B cell (primary cell): ENCODE data around the gene TUBB2A. TPM values are rescaled to one million over a fixed set of nuclear protein-coding genes. Genes with fewer than 3 reads are reported as not detected.

Source experiments
- ATAC-seq: fragments of 200-7000 bp; cut with Tn5 transposase; one replicate; pipeline ENCODE4 v1.10.0; 2021; ENCODE audit warnings: low read depth, mild to moderate bottlenecking, moderate number of reproducible peaks, moderate library complexity
- CTCF ChIA-PET: fragments of 350-600 bp; sonication (Branson Sonifier 250); formaldehyde crosslinking; loops from one replicate; lab custom pipeline; 2021; ENCODE audit warnings: antibody characterized with exemption, inconsistent platforms; lab: Charles Lee
- POLR2A ChIA-PET: fragments of 350-600 bp; sonication (Branson Sonifier 250); formaldehyde crosslinking; loops from one replicate; lab custom pipeline; 2021; ENCODE audit warnings: antibody characterized with exemption; lab: Charles Lee
- DNase-seq: peaks from one replicate; pipeline ENCODE4 v3.0.0; 2013
- H2AFZ ChIP-seq: 2 replicates; pipeline ENCODE4 v1.6.1; 2012; ENCODE audit warnings: mild to moderate bottlenecking, low read depth, low read length; ENCODE audit not compliant: insufficient read depth, poor library complexity, severe bottlenecking
- H3K27ac ChIP-seq, 2 donors: 1 replicate in 1 of 2; 2 replicates in 1 of 2; pipeline ENCODE4 v1.5.1; 2012 to 2013; ENCODE audit warnings: low read length in 2 of 2, mild to moderate bottlenecking in 2 of 2, moderate library complexity in 1 of 2
- H3K27me3 ChIP-seq, 4 experiments: fragments of 200-600 bp in 1 of 4; sonication (generic) in 1 of 4; replicated peaks in 1 of 4; 1 replicate in 2 of 4; 2 replicates in 2 of 4; pipeline versions ENCODE4 v1.6.1 to v1.7.0; 2013 to 2016; ENCODE audit warnings: low read length in 3 of 4, mild to moderate bottlenecking in 2 of 4, mixed read lengths in 1 of 4, moderate library complexity in 1 of 4; ENCODE audit not compliant: insufficient read depth in 4 of 4, control insufficient read depth in 3 of 4; ENCODE audit errors: control extremely low read depth in 1 of 4
- H3K36me3 ChIP-seq, 2 experiments: replicated peaks in 1 of 2; 1 replicate in 1 of 2; 2 replicates in 1 of 2; pipeline versions ENCODE4 v1.6.1 to v1.7.1; 2013; ENCODE audit warnings: low read length in 1 of 2; ENCODE audit not compliant: insufficient read depth in 2 of 2, control insufficient read depth in 1 of 2; ENCODE audit errors: control extremely low read depth in 1 of 2, extremely low read depth in 1 of 2
- H3K4me1 ChIP-seq, 2 donors: fragments of 200-600 bp in 1 of 2; sonication (generic) in 1 of 2; 1 replicate in 1 of 2; 2 replicates in 1 of 2; pipeline versions ENCODE4 v1.5.1 to v1.6.1; 2013 to 2017; ENCODE audit warnings: low read length in 2 of 2; ENCODE audit not compliant: control insufficient read depth in 2 of 2, insufficient read depth in 2 of 2
- H3K4me2 ChIP-seq: replicated peaks from 2 replicates; pipeline ENCODE3; 2012; ENCODE audit warnings: mild to moderate bottlenecking, low read depth, low read length; ENCODE audit not compliant: poor library complexity, severe bottlenecking
- H3K4me3 ChIP-seq, 5 experiments: fragments of 200-600 bp in 1 of 5; sonication (generic) in 1 of 5; 1 replicate in 3 of 5; 2 replicates in 2 of 5; pipeline versions ENCODE4 v1.5.1 to v1.7.0; 2011 to 2016; ENCODE audit warnings: low read length in 4 of 5, mild to moderate bottlenecking in 4 of 5, low read depth in 2 of 5, control low read depth in 1 of 5, moderate library complexity in 1 of 5; ENCODE audit not compliant: insufficient read depth in 1 of 5; ENCODE audit errors: control extremely low read depth in 1 of 5, extremely low read depth in 1 of 5
- H3K79me2 ChIP-seq: fragments of 200-600 bp; sonication (generic); one replicate; pipeline ENCODE4 v1.6.0; 2016; ENCODE audit warnings: low read length; ENCODE audit not compliant: control insufficient read depth, insufficient read depth
- H3K9ac ChIP-seq: fragments of 200-600 bp; sonication (generic); 2 replicates; pipeline ENCODE4 v1.6.1; 2017; ENCODE audit warnings: mild to moderate bottlenecking, low read length, moderate library complexity
- H3K9me3 ChIP-seq, 3 donors: one replicate each; pipeline versions ENCODE4 v1.6.1 to v1.7.1; 2013; ENCODE audit warnings: low read length in 2 of 3; ENCODE audit not compliant: control insufficient read depth in 2 of 3, insufficient read depth in 1 of 3; ENCODE audit errors: control extremely low read depth in 1 of 3
- H4K20me1 ChIP-seq: 2 replicates; pipeline ENCODE4 v1.6.0; 2012; ENCODE audit warnings: mild to moderate bottlenecking, low read length; ENCODE audit not compliant: insufficient read depth, control insufficient read depth, poor library complexity, severe bottlenecking
- H3K27ac Mint-ChIP-seq: one replicate; pipeline ENCODE4 v1.8.0; 2021; ENCODE audit warnings: mixed read lengths
- H3K27me3 Mint-ChIP-seq: one replicate; pipeline ENCODE4 v1.8.0; 2021; ENCODE audit warnings: mixed read lengths
- H3K4me1 Mint-ChIP-seq: one replicate; pipeline ENCODE4 v1.8.0; 2021; ENCODE audit warnings: mixed read lengths
- H3K4me3 Mint-ChIP-seq: one replicate; pipeline ENCODE4 v1.8.0; 2021; ENCODE audit warnings: mixed read lengths
- H3K9me3 Mint-ChIP-seq: one replicate; pipeline ENCODE4 v1.8.0; 2022; ENCODE audit warnings: mixed read lengths; ENCODE audit not compliant: insufficient read depth
- EZH2 ChIP-seq: IDR thresholded peaks from 2 replicates; pipeline ENCODE4 v1.6.1; 2012; ENCODE audit warnings: borderline replicate concordance, low read depth, mild to moderate bottlenecking, moderate library complexity, low read length; ENCODE audit not compliant: insufficient read depth, poor library complexity, severe bottlenecking
- WGBS: methylation state at CpG from one replicate; pipeline ENCODE4 v1.1.5; 2013; ENCODE audit warnings: missing lambda C conversion rate; ENCODE audit not compliant: insufficient coverage; 5-methylcytosine and 5-hydroxymethylcytosine counted together
- intact Hi-C: fragments of 100-400 bp; cut with micrococcal nuclease; formaldehyde crosslinking; loops from one replicate; pipeline ENCODE4 v1.10.0; 2022
- polyA plus RNA-seq: library from polyadenylated mRNA; depleted of rRNA; stranded (reverse); fragments of >200 nt; gene quantifications from 2 replicates; pipeline ENCODE4 v1.2.3, GENCODE V29; 2012
- total RNA-seq, 2 donors: library from RNA; stranded (reverse); fragments of 120-200 nt in 1 of 2; gene quantifications; 1 replicate in 1 of 2; 2 replicates in 1 of 2; pipeline versions ENCODE4 v1.2.3 to v1.2.4, GENCODE V29; 2013 to 2022
- TF ChIP-seq, protein P1 (sequence below): fragments of 200-600 bp; IDR thresholded peaks from one replicate; pipeline ENCODE4 v1.8.0; 2022; ENCODE audit warnings: antibody characterized with exemption, mild to moderate bottlenecking

TUBB2A gene
- total and polyA plus RNA-seq, 2 donors (not counting 1 experiment from before 2014, with no cell fraction given), result 4.2 to 146 TPM

DNA sequence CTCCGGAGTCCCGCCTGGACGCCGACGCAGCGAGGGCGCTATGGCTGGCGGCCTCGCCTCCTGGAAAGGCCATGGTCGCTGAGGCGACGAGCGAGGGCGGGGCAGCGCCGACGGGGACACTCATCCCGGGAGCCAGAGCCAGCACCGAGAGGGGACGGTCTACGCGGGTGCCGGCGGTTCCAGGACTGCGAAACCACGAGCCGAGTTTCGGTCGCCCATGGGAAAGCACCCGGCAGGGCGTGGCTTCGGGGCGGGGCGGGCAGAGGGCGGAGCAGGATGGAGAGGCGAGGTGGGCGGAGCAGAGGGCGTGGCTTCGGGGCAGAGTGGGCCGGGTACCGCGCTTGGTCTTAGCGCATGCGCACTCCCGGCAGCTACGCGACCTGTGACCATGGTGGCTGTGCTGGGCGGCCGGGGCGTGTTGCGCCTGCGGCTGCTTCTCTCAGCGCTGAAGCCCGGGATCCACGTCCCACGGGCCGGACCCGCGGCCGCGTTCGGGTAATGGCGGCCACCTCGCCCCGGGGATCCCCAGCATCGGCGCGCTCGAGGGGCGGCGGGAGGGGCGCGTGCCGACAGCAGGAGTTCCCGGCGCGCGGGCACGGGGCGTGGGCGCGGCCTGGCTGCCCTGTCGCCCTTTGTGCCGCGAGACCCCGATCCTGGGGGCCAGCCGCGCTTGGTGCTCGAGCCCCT lies 38.8 kb downstream of the TUBB2A start, which contains the start of gene BPHL:
TSS of gene BPHL (plus strand) at position 359 of the 687 bp plus-strand sequence. CDS start at position 389, 30 bp downstream.
- DNase-seq, result peak; percentile 99
- peak within 1 kb of the TSS; percentile 98 for H3K27ac Mint-ChIP-seq
- Histone ChIP-seq H3K4me1 (peaks cover 12% of the 10 kb centered on the region in 2 donors), H3K79me2 (peaks cover 6% of the 10 kb centered on the region), H3K27me3 (no peaks in the 10 kb centered on the region), H3K27ac (peak within 1 kb of the TSS; percentile 93 to 95), H3K9ac (peak within 1 kb of the TSS; percentile 88), H3K9me3 (no peaks in the 10 kb centered on the region), H3K4me2 (peak within 1 kb of the TSS; percentile 90), H3K36me3 (peaks cover 0 to 8% of the 10 kb centered on the region in 2 experiments), H2AFZ (peak within 1 kb of the TSS; percentile 88), H4K20me1 (no peaks in the 10 kb centered on the region), H3K4me3 (peak within 1 kb of the TSS; percentile 66 to 98 (median 78))
- peak within 1 kb of the TSS; percentile 97 for H3K4me3 Mint-ChIP-seq
- intact Hi-C loops, result loop anchor here (1.0 to 5.0 kb wide), 13 partner anchors 8 to 1017 kb away; partner anchors contain the start of genes ECI2, NQO2, PSMG4 and PXDC1
- TF ChIP-seq EZH2, result no peak
- WGBS, result under 1% methylated on average over 89 of the region's 89 CpGs
- no peaks in the 10 kb centered on the region for H3K9me3 Mint-ChIP-seq
- no peaks in the 10 kb centered on the region for H3K27me3 Mint-ChIP-seq
- peak; percentile 93 for ATAC-seq
- H3K4me1 Mint-ChIP-seq, result peaks cover 18% of the 10 kb centered on the region
- CTCF ChIA-PET, result interaction anchor here (0.6 to 3.7 kb wide), 2 partner anchors 11 to 133 kb away, joined by 4 to 25 read pairs; no protein-coding TSS in a partner anchor
- POLR2A ChIA-PET, result interaction anchor here (0.6 to 1.0 kb wide), 3 partner anchors 51 to 140 kb away, joined by 3 to 7 read pairs (median 3); partner anchors contain the start of gene PSMG4

DNA sequence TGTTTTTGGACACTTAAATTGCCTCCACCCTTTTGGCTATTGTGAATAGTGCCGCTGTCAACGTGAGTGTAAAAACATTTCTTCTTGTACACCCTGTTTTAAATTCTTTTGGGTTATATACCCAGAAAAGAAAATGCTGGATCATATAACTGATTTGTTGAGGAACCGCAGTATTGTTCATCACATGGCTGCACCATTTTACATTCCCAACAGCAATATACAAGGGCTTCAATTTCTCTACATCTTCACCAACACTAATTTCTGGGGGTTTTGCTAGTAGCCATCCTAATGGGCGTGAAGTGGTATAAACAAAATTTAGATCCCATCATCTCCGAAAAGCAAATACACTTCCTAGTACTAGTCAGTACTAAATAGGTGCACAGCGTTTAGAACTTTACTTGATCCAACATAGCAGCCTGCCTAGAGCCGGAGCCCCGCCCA lies 39.4 kb downstream of the TUBB2A start:
- no peaks in the 10 kb centered on the region for H3K9me3 Mint-ChIP-seq
- ChIA-PET POLR2A (interaction anchor here (0.6 to 1.0 kb wide), 3 partner anchors 51 to 141 kb away, joined by 3 to 7 read pairs (median 3); partner anchors contain the start of gene PSMG4), CTCF (interaction anchor here (0.6 to 3.7 kb wide), 2 partner anchors 11 to 133 kb away, joined by 4 to 25 read pairs; no protein-coding TSS in a partner anchor)
- peak overlapping the region; percentile 65 to 98 (median 78) for H3K4me3 ChIP-seq
- ATAC-seq (no peak), DNase-seq (no peak)
- H3K4me1 Mint-ChIP-seq, result peaks cover 18% of the 10 kb centered on the region
- no peaks in the 10 kb centered on the region for H3K27me3 ChIP-seq
- H3K4me3 Mint-ChIP-seq, result peak overlapping the region; percentile 97
- peak overlapping the region; percentile 88 for H2AFZ ChIP-seq
- H3K9ac ChIP-seq, result peak overlapping the region; percentile 88
- intact Hi-C loops, result loop anchor here (1.0 to 5.0 kb wide), 13 partner anchors 8 to 1017 kb away; partner anchors contain the start of genes ECI2, NQO2, PSMG4 and PXDC1
- 0% methylated on average over 3 of the region's 8 CpGs for WGBS
- peak overlapping the region; percentile 90 for H3K4me2 ChIP-seq
- peaks cover 6% of the 10 kb centered on the region for H3K79me2 ChIP-seq
- peak overlapping the region; percentile 98 for H3K27ac Mint-ChIP-seq
- no peaks in the 10 kb centered on the region for H3K27me3 Mint-ChIP-seq
- H4K20me1 ChIP-seq, result no peaks in the 10 kb centered on the region
- TF ChIP-seq, protein P1, sequence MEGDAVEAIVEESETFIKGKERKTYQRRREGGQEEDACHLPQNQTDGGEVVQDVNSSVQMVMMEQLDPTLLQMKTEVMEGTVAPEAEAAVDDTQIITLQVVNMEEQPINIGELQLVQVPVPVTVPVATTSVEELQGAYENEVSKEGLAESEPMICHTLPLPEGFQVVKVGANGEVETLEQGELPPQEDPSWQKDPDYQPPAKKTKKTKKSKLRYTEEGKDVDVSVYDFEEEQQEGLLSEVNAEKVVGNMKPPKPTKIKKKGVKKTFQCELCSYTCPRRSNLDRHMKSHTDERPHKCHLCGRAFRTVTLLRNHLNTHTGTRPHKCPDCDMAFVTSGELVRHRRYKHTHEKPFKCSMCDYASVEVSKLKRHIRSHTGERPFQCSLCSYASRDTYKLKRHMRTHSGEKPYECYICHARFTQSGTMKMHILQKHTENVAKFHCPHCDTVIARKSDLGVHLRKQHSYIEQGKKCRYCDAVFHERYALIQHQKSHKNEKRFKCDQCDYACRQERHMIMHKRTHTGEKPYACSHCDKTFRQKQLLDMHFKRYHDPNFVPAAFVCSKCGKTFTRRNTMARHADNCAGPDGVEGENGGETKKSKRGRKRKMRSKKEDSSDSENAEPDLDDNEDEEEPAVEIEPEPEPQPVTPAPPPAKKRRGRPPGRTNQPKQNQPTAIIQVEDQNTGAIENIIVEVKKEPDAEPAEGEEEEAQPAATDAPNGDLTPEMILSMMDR, result no peak
- no peak for TF ChIP-seq EZH2
- H3K27ac ChIP-seq, result peak overlapping the region; percentile 93 to 95
- no peaks in the 10 kb centered on the region for H3K9me3 ChIP-seq
- H3K36me3 ChIP-seq, result peaks cover 0 to 13% of the 10 kb centered on the region in 2 experiments
- peaks cover 12% of the 10 kb centered on the region in 2 donors for H3K4me1 ChIP-seq
